Right renal cortex interstitium (tissue), 3 donors: ENCODE measurements around the gene CHSY1. TPM values are rescaled to one million over a fixed set of nuclear protein-coding genes. Genes with fewer than 3 reads are reported as not detected.

ENCODE experiments used
- DNase-seq, 3 donors: peaks; one replicate each; pipeline ENCODE4 v3.0.0-alpha.2; 2013; ENCODE audit warnings: low read depth in 3 of 3, low spot score in 2 of 3
- polyA plus RNA-seq, 3 donors: library from polyadenylated mRNA; unstranded; fragments of 120-200 nt; gene quantifications; one replicate each; pipeline ENCODE4 v1.2.1, GENCODE V29; 2013; ENCODE audit not compliant: insufficient read length in 3 of 3

CHSY1 gene
- polyA plus RNA-seq, 3 donors: 45.6 to 52.3 (median 50.9) TPM

DNA sequence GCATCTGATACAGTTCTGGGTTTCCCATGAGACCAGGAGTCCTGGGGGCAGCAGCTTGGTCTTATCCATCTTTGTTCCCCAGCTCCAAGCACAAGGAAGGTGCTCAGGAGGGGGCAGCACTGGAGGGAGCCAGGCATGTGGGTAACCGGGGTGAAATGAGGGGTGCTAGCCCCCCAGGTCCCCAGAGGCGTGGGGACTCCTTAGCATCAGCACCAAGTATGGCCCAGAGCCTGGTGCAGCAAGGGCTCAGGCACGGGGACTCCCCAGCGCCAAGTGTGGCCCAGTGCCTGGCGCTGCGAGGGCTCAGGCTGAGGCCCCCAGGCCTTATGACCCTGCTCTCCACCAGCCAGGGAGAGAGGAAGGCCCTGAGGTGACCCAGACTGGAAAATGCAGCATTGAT lies 94.1 kb downstream of the CHSY1 start:
- DNase-seq: no peak

DNA sequence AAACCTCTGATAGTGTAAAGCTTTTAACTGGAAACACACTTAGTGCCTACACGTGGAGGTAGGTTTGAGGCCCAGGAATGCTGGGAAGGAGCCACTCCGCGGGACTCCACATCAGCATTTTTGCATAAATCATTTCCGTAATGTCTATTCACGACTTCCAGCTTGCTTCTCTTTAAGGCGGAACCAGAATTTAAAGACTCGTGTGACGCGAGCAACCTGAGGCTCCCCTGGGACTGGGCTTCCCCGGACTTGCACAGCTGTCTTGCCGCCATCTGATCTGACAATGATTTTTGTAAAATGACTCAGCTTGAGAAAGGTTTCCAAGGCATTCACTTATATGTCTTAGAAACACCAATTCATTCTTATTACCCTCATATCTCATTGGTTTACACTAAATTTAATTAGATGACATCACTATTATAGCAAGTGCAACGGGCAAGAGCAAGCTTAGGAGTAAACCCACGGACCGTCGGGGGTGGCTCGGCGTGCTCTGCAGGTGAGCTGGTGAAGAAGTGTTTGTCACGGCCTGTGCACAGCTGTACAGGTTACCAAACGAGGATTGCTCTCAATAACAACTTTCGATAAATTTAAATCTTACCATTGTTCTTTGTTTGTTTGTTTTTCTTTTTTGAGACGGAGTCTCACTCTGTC lies 95.2 kb downstream of the CHSY1 start:
- DNase-seq: no peak

DNA sequence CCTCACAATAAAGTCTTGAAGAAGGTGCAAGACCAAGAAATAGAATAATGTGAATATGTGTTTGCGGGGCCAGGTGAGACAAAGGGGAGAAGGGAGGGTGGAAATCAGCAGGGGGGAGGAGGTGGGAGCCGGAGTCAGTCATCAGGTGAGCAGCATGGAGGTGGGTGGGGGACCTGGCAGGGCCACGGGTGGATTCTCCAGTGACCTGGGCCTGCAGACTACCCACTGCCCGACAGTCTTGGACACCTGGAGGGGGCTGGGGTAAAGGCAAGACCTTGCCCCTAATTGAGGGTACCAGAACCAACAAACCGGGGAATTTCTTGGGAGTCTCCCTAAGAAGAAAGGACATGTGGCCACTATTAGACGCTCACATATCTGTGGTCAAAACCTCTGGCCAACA lies 95.8 kb downstream of the CHSY1 start:
- no peak for DNase-seq

DNA sequence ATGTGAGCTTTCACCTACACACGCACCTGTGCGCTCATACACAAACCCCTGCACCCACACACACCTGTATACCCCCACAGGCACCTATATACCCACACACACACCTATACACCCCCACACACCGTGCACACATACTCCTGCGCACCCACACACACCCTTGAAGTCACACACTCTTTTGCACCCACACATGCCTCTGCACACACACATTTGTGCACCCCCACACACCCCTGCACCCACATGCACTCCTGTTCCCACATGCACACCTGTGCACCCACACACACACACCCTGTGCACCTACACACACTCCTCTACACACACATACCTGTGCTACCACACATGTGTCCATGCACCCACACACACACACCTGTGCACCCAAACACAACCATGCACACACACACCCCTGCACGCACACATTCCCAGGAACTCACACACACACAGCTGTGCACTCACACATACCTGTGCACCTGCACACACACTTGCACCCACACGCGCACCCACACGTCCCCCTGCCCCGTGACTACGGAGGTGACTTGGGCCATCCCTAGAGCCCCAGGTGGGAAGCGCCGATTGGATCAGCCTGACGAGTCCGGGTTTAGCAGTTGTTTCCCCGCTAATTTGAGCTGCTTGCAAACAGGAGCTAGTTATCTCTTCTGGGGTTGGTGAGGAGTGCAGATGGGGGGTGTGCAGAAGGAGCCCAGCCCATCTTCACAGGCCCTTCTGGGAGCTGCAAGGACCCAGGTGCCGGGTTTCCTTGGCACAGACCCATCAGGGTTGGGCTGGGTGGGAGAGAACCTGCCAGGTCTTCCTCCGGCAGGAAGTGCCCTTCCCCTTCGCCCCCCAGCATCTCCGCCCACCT lies 97.8 kb downstream of the CHSY1 start:
- no peak for DNase-seq

DNA sequence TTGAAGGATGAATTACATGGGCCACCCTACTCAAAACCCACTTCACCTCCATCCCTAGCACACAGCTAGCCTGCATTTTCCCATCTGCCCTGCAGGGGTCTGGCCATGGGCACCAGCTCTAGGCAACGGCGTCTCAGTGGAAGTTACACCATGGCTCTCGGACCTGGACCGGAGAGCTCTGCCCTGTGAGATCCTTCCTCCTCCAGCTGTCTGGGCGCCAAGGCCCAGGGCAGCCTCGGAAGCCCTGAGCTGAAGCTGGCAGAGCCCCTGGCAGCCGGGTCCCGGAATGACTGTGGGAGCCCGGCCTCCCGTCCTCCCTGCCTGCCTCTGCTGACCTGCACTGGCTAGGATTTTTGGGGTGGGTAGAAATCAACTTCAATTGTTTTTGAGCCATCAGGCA lies 98.9 kb downstream of the CHSY1 start:
- DNase-seq: no peak

DNA sequence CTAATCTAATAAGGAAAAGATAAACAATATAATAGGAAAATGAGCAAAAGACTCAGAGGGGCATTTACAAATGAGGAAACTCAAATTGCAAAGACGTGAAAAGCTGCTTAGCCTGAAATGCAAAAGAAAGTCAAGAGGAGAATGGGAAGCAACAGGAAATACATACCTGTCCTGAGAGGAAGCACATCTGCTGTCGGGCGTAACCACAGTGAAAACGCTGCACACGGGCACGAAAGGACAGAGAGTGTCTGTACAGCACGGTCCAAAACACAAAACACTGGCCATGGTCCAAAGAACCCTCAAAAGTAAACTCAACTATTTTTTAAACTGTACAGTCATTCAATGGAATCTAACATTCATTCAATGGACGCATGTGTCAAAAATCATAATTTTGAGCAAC lies 100.6 kb downstream of the CHSY1 start:
- DNase-seq: no peak

DNA sequence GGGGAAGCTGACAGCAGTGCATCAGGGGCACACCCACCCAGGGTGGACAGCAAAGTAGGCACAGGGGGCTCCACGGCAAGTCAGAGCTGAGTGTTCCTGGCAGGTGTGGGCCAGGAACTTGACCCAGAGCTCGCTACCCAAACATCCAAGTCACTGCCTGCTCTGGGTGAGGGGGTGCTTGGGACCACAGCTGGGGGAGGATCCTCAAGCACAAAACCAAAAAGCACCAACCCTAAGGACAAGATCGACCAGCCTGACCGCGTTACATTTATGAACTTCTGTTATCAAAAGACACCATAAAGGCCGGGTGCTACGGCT lies 101.2 kb downstream of the CHSY1 start:
- no peak for DNase-seq

DNA sequence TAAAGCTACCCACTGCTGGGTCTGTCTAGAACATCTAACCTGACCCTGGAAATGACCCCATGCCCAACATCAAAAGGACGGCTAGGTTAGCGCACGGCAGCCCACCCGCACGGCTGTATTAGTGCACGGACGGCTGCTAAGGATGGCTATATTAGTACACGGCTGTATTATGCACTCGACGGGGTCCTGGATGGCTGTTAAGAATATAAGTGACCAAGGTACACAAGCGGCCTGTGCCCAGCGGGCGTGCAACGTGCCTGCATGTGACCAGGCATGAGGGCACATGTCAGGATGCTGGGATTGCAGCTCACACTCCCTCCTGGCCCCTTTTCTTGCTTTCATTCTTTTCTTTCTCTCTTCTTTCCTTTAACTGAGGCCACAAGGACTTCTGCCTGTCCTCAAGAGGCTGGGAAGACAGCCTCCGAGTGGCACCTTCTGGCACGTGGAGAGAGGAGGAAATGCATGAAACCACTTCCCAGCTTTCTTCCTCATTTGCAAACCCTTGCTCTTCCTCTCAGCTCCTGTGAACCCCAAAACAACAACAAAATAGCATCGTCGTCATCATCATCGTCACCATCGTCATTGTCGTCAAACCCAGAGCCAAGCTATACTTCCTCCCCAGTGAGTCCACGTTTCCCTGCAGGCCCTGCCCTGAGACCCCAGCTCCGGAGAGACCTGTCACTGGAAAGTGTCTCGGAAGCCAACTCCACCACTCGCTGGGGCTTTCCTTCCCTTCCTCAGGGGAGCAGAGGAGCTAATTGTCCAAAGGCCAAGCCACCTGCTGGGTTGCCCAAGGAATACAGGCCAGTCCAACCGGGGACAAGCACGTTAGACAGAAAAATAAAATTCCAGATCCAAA lies 101.8 kb downstream of the CHSY1 start:
- DNase-seq: no peak

DNA sequence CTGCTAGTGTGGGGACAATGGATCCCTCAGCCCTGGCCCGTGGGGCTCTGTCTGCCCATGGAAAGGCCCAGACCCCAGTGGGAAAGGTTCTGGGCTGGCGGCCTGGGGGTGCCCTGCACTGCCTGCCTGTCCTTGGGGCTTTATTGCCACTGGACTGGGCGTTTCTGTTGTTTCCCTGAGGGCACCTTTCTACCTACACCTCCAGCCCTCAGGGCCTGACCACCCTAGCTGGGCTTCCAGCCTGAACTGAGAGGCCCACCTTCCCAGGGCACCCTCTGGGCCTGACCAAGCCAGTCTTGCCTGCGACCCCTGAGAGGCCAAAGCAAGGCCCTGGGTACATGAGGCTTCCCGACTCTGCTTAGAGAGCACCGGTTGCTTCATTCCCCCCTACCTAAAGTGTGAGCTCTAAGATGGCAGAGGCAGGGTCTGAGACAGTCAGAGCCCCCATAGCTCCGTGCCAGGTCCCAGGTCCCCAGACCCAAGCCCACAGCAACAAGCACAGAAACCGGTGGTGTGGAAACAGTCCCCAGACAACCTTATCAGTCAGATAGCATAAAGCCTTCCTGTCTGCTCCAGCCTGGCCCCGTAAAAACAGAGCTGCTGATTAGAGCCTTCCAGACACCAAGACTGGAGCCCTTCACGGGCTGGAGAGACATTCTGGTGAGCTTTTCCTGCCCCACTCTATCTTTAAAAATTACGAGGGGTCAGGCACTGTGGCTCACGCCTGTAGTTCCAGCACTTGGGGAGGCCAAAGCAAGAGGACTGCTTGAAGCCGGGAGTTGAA lies 102.8 kb downstream of the CHSY1 start:
- no peak for DNase-seq

DNA sequence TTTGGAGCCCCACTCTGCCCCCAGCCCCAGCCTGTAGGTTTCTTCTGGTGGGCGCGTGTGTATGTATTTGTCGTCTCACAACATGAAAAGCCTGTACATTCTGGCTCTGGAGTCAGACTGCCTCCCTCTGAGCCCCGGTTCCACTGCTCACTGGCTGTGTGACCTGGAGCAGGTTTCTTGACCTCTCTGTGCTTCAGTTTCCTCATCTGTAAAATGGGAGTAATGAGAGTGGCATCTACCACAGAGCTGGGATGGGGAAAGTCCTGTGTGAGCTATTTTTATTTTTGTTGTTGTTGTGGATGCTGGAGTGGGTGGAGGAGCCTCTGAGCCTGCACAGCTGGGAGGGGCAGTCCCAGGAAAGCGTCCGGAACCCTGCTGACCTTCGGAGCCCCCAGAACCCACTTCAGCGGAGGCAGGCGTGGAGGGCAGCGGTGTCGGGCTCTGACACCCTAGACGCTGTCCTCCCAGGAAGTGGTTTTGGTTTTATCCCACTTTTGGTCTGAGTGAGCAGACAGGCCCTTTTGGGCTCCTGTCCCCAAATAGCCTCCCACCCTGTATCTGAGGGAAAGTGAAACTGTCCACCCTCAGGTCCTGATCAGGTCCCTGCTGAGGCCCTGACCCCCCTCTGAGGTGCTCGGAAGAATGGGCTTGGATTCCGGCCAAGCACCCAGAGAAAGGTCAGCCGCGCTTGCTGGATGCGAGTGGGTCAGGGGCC lies 103.5 kb downstream of the CHSY1 start:
- DNase-seq: no peak

DNA sequence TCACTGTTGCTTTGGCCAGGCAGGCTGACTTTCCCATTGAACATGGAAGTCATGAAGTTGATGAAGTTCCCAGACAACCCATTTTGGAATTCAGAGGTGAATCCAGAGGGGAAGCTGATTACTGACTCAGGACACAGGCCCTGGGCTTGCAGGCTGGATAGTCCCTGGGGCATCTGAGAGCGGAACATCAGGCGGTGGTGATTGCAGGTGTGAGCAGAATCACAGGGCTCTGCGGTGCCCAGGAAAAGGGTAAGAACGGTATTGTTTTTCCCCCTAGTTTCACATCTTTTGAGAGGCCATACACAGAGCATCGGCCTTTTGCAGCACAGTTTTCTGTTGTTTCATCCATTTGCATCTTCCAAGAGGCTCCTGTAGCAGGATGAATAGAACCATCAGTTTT lies 104.7 kb downstream of the CHSY1 start:
- no peak for DNase-seq

DNA sequence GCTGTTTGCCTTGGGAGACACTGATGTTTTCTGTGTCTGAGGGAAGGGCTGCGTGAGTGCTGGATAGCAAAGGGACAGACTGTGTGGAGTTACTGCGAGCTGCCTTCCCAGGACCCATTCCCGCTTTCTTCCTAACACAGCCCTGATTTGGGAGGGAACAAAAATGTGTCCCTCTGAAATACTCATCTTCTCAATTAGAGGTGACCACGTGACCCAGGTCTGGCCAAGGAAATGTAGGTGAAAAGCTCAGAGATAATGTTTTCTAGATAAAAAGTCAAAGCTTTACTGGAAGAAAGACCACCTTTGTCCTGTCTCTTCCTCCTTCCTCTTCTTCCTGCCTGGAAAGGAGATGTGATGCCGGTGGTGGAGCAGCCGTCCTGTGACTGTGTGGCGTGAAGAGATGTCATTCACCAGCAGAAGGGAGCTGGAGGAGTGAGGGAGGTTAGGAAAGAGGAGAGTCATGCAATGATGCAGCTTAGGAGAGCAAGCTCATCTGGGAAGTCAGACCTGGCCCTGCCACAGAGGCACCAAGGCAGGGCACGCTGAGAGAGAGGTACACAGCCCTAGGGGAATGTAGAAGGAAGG lies 105.6 kb downstream of the CHSY1 start:
- no peak for DNase-seq

DNA sequence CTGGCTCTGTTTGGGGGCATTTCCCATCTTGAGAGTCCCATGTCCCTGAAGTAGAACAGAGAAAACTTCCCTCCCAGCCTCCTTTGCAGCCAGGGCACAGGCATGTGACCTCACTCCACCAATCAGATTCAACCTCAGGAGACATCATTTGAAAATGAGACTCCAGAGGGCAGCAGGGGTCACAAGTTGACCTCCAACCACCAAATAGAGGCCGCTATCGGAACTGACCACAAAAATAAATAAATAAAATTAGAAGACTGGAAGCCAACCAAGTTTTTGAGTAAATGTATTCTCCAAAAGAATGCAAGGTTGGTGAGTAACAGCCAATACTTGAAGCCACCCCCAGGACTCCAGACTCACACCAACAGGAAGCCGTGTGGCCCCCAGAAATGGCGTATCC lies 106.5 kb downstream of the CHSY1 start:
- no peak for DNase-seq

DNA sequence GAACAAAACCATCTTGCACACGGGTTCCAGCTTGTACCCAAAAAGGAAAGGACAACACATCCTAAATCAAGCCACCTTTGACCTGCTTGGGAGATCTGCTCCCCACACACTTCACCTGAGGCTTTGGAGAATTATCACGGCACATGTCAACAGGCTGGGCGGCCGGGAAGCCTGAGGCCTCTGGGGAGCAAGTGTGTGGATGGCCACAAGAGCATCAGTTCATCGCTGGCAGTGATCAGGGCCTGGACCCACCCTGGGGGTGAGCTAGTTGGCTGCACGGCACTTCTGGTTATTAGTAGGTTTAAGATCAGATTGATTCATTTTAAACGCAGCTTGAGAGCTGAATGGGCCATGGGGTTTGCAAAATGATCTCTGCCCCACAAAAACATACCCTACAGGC lies 108.5 kb downstream of the CHSY1 start:
- DNase-seq: no peak

DNA sequence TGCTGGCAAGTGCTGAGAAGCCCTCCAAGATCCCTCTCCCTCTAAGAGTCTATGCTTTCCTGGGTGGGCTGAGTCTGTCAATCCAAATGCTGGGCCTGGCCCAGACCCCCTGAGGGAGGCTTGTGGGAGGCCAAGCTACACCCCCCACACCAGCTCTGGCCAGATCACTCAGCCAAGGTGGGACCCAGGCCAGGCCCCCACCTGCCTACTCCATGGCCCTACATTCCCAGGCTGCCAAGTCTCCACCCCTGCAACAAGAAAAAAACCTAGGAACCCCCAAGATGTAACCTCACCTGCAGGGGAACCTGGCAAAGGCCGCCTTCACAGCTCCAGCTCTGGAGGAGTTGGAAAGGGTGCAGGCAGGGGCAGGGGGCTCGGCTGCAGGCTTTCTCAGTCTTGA lies 109.1 kb downstream of the CHSY1 start:
- no peak for DNase-seq

DNA sequence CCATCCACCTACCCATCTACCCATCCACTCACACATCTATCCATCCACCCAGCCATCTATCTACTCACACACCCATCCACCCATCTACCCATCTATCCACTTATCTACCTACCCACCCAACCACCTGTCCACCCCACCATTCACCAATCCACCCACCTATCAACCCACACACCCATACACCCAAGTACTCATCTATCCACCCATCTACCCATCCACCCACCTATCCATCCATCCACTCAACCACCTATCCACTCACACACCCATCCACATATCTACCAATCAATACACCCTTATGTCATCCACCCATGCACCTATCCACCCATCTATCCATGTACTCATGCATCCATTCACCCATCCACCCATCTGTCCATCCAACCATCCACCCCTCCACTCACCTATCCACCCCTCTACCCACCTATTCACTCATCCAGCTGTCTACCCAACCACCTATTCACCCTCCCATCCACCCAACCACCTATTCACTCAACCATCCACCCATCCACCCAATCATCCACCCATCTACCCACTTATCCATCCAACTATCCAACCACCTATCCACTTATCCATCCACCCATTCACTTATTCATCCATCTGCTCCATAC lies 109.8 kb downstream of the CHSY1 start:
- DNase-seq: no peak

DNA sequence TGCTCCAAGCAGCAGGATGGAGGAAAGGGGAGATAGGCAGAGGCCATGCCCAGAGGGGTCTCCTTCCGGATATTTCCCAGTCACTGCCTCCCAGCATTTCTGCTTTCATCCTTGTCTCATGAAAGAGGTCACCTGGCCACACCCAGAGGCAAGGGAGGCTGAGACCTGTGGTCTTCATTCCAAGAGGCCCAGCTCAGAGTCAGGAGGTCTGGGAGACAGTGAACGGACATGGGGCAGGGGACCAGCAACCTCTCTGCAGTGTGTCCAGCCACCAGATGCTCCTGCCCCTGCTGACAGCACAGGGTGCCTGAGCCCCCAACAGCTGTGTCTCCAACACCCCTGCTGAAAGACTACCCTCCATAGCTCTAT lies 111.2 kb downstream of the CHSY1 start:
- DNase-seq: no peak

DNA sequence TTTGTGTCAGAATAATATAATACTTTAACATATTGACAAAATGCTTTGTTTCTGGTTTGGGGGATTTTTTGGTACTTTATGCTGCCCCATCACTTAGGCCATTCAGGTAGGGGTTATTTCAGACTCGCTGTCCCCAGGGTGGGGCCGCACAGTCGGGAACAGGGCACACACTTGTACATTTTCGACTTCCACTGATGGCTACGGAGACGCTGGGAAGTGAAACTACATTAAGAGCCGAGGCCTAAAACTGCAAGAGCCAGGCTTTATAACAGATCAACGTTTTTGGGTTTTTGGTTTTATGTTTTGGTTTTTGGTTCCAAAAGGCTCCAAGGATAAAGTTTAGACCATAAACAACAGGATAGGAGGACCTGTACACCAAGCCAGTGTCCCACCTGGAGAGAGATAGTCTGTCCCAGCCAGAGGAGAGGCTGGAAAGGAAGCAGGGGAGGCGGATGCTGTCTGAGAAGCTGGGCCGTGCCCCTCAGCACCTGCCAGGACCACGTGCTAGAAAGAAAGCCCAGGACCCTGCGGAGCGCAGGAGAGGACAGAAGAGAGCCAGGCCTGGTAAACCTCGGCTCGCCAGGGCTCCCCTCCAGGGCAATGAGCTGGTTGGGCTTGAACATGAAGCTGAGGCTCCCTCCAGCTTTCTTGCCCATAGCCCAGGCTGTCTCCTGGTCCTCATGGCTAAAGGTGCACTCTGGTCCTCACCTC lies 111.7 kb downstream of the CHSY1 start:
- DNase-seq: no peak
